Neuronal stem cell (in vitro differentiated cells): ENCODE data around the gene ANKMY2.
A peak's percentile ranks its signal among the peaks of the same experiment; 100 is the strongest.

Experiments used
- DNase-seq: peaks from one replicate; pipeline ENCODE4 v3.0.0-alpha.2; 2013; ENCODE audit warnings: low spot score
- H2AFZ ChIP-seq: one replicate; pipeline ENCODE4 v1.6.1; 2013; ENCODE audit warnings: mild to moderate bottlenecking, low read length, inconsistent platforms
- H2AK5ac ChIP-seq: 2 replicates; pipeline ENCODE4 v1.6.1; 2013; ENCODE audit warnings: low read depth, mild to moderate bottlenecking, inconsistent platforms, low read length, moderate library complexity, mixed read lengths
- H2BK120ac ChIP-seq: 2 replicates; pipeline ENCODE4 v1.6.1; 2013; ENCODE audit warnings: low read depth, mild to moderate bottlenecking, inconsistent platforms, low read length, moderate library complexity, mixed read lengths
- H2BK12ac ChIP-seq: one replicate; pipeline ENCODE4 v1.6.1; 2013; ENCODE audit warnings: low read length, inconsistent platforms
- H2BK15ac ChIP-seq: 2 replicates; pipeline ENCODE4 v1.6.1; 2013; ENCODE audit warnings: mild to moderate bottlenecking, low read length, inconsistent platforms, mixed read lengths
- H2BK5ac ChIP-seq: one replicate; pipeline ENCODE4 v1.6.1; 2013; ENCODE audit warnings: inconsistent platforms, mild to moderate bottlenecking, low read length, moderate library complexity
- H3K14ac ChIP-seq: one replicate; pipeline ENCODE4 v1.6.1; 2013; ENCODE audit warnings: low read length, inconsistent platforms
- H3K18ac ChIP-seq: 2 replicates; pipeline ENCODE4 v1.6.1; 2013; ENCODE audit warnings: low read length, inconsistent platforms
- H3K23ac ChIP-seq: 2 replicates; pipeline ENCODE4 v1.6.1; 2013; ENCODE audit warnings: low read depth, mild to moderate bottlenecking, mixed read lengths, low read length, inconsistent platforms; ENCODE audit not compliant: poor library complexity
- H3K27ac ChIP-seq: replicated peaks from 3 replicates; pipeline ENCODE4 v1.5.1; 2013; ENCODE audit warnings: low read length, inconsistent platforms
- H3K27me3 ChIP-seq, 3 experiments: 2 replicates each; pipeline ENCODE4 v1.6.1; 2013; ENCODE audit warnings: low read length in 3 of 3, mild to moderate bottlenecking in 2 of 3, inconsistent platforms in 1 of 3, low read depth in 1 of 3, mixed read lengths in 1 of 3, moderate library complexity in 1 of 3; ENCODE audit not compliant: control insufficient read depth in 3 of 3, insufficient read depth in 3 of 3
- H3K36me3 ChIP-seq, 2 donors: replicated peaks in 1 of 2; 2 replicates each; pipeline ENCODE4 v1.6.1; 2013; ENCODE audit warnings: low read length in 2 of 2; ENCODE audit not compliant: control insufficient read depth in 2 of 2, insufficient read depth in 2 of 2
- H3K4ac ChIP-seq: 2 replicates; pipeline ENCODE4 v1.6.1; 2013; ENCODE audit warnings: inconsistent platforms, mild to moderate bottlenecking, low read length, moderate library complexity
- H3K4me1 ChIP-seq, 2 donors: 1 replicate in 1 of 2; 2 replicates in 1 of 2; pipeline ENCODE4 v1.6.1; 2013; ENCODE audit warnings: low read length in 2 of 2, low read depth in 1 of 2; ENCODE audit not compliant: control insufficient read depth in 2 of 2, insufficient read depth in 1 of 2
- H3K4me2 ChIP-seq: one replicate; pipeline ENCODE4 v1.6.1; 2013; ENCODE audit warnings: mild to moderate bottlenecking, low read length, inconsistent platforms; ENCODE audit not compliant: insufficient read depth, poor library complexity, severe bottlenecking
- H3K4me3 ChIP-seq, 2 donors: 2 replicates each; pipeline ENCODE4 v1.5.1; 2013; ENCODE audit warnings: low read length in 2 of 2, mild to moderate bottlenecking in 2 of 2, inconsistent platforms in 1 of 2, moderate library complexity in 1 of 2
- H3K79me1 ChIP-seq: one replicate; pipeline ENCODE4 v1.6.1; 2013; ENCODE audit warnings: low read depth, mild to moderate bottlenecking, inconsistent platforms, low read length, moderate library complexity
- H3K9ac ChIP-seq: one replicate; pipeline ENCODE4 v1.6.1; 2013; ENCODE audit warnings: mild to moderate bottlenecking, low read depth, low read length, inconsistent platforms; ENCODE audit not compliant: poor library complexity
- H3K9me3 ChIP-seq, 2 donors: replicated peaks in 1 of 2; 2 replicates each; pipeline versions ENCODE3 to v1.6.1; 2013; ENCODE audit warnings: low read length in 2 of 2, mild to moderate bottlenecking in 2 of 2, inconsistent platforms in 1 of 2, low read depth in 1 of 2, mixed read lengths in 1 of 2, moderate library complexity in 1 of 2; ENCODE audit not compliant: control insufficient read depth in 2 of 2, insufficient read depth in 1 of 2
- H4K8ac ChIP-seq: one replicate; pipeline ENCODE4 v1.6.1; 2013; ENCODE audit warnings: low read depth, mild to moderate bottlenecking, inconsistent platforms, low read length, moderate library complexity
- H4K91ac ChIP-seq: one replicate; pipeline ENCODE4 v1.6.1; 2013; ENCODE audit warnings: low read length, low read depth, mild to moderate bottlenecking, inconsistent platforms; ENCODE audit not compliant: poor library complexity
- WGBS, 2 donors: extraction: QIAGEN DNeasy Blood & Tissue Kit; methylation state at CpG; one replicate each; pipeline ENCODE4 v1.1.7; 2013; ENCODE audit warnings: missing lambda C conversion rate in 2 of 2, mixed read lengths in 1 of 2; ENCODE audit not compliant: insufficient read length in 2 of 2, insufficient replicate concordance in 1 of 2; ENCODE audit errors: extremely low coverage in 2 of 2; 5-methylcytosine and 5-hydroxymethylcytosine counted together

ANKMY2 gene

GRCh38 chr7:16657656-16658279 lies 12.2 kb upstream of the ANKMY2 start:
- Histone ChIP-seq H3K4me2 (no peak overlapping the region), H2AFZ (no peak overlapping the region), H2BK12ac (no peak overlapping the region), H3K36me3 (peaks cover 0 to 7% of the 10 kb centered on the region in 2 donors), H3K4me1 (peaks cover 5 to 8% of the 10 kb centered on the region in 2 donors), H3K18ac (no peak overlapping the region), H2BK5ac (no peak overlapping the region), H3K27ac (peak overlapping the region; percentile 37), H3K9me3 (no peaks in the 10 kb centered on the region), H3K14ac (no peak overlapping the region), H4K91ac (no peak overlapping the region), H3K4me3 (no peak overlapping the region), H4K8ac (no peak overlapping the region), H3K4ac (no peak overlapping the region), H3K79me1 (peaks cover 1% of the 10 kb centered on the region), H2BK120ac (no peak overlapping the region), H2AK5ac (no peak overlapping the region), H3K9ac (no peak overlapping the region), H2BK15ac (no peak overlapping the region), H3K27me3 (no peaks in the 10 kb centered on the region), H3K23ac (no peak overlapping the region)
- no CpG with 5 or more reads among the region's 4 CpGs for whole genome bisulfite sequencing, 2 donors
- DNase-seq, result no peak

GRCh38 chr7:16656141-16656540 lies 10.6 kb upstream of the ANKMY2 start:
- Histone ChIP-seq H3K14ac (no peak overlapping the region), H2BK15ac (no peak overlapping the region), H3K27me3 (no peaks in the 10 kb centered on the region), H3K27ac (no peak overlapping the region), H2BK12ac (no peak overlapping the region), H4K8ac (no peak overlapping the region), H3K4ac (no peak overlapping the region), H3K4me1 (peaks cover 5 to 6% of the 10 kb centered on the region in 2 donors), H3K36me3 (peaks cover 0 to 7% of the 10 kb centered on the region in 2 donors), H2BK5ac (no peak overlapping the region), H4K91ac (no peak overlapping the region), H2AK5ac (no peak overlapping the region), H3K9me3 (no peaks in the 10 kb centered on the region), H3K4me3 (no peak overlapping the region), H2BK120ac (no peak overlapping the region), H3K79me1 (peaks cover 2% of the 10 kb centered on the region), H3K23ac (no peak overlapping the region), H3K18ac (no peak overlapping the region), H2AFZ (no peak overlapping the region), H3K4me2 (no peak overlapping the region), H3K9ac (no peak overlapping the region)
- no peak for DNase-seq
- no CpG with 5 or more reads among the region's 1 CpG for WGBS, 2 donors

GRCh38 chr7:16655394-16655793 lies 9.8 kb upstream of the ANKMY2 start:
- no peak overlapping the region for H2BK12ac ChIP-seq
- peaks cover 5 to 6% of the 10 kb centered on the region in 2 donors for H3K4me1 ChIP-seq
- H3K4ac ChIP-seq, result no peak overlapping the region
- peaks cover 0 to 7% of the 10 kb centered on the region in 2 donors for H3K36me3 ChIP-seq
- no peaks in the 10 kb centered on the region for H3K9me3 ChIP-seq
- no peak overlapping the region for H2AK5ac ChIP-seq
- H2BK15ac ChIP-seq, result no peak overlapping the region
- no peak overlapping the region for H3K27ac ChIP-seq
- no peak overlapping the region for H4K91ac ChIP-seq
- no peaks in the 10 kb centered on the region for H3K27me3 ChIP-seq
- peaks cover 2% of the 10 kb centered on the region for H3K79me1 ChIP-seq
- H2BK120ac ChIP-seq, result no peak overlapping the region
- H3K4me3 ChIP-seq, result no peak overlapping the region
- no peak overlapping the region for H2BK5ac ChIP-seq
- no peak overlapping the region for H3K4me2 ChIP-seq
- no peak for DNase-seq
- H4K8ac ChIP-seq, result no peak overlapping the region
- H3K9ac ChIP-seq, result no peak overlapping the region
- H3K14ac ChIP-seq, result no peak overlapping the region
- no peak overlapping the region for H3K23ac ChIP-seq
- H2AFZ ChIP-seq, result no peak overlapping the region
- no peak overlapping the region for H3K18ac ChIP-seq

- Histone ChIP-seq H3K4ac (no peak overlapping the region), H3K18ac (no peak overlapping the region), H3K4me3 (no peak overlapping the region), H3K4me2 (no peak overlapping the region), H2BK120ac (no peak overlapping the region), H3K9me3 (no peaks in the 10 kb centered on the region), H3K79me1 (peaks cover 2% of the 10 kb centered on the region), H2BK5ac (no peak overlapping the region), H3K27ac (no peak overlapping the region), H2AFZ (no peak overlapping the region), H2BK15ac (no peak overlapping the region), H3K23ac (no peak overlapping the region), H3K36me3 (peaks cover 0 to 10% of the 10 kb centered on the region in 2 donors), H3K27me3 (no peaks in the 10 kb centered on the region), H3K4me1 (peaks cover 10 to 16% of the 10 kb centered on the region in 2 donors), H2BK12ac (no peak overlapping the region), H4K91ac (no peak overlapping the region), H3K14ac (no peak overlapping the region), H4K8ac (no peak overlapping the region), H3K9ac (no peak overlapping the region), H2AK5ac (no peak overlapping the region)
- DNase-seq, result no peak
- WGBS, 2 donors, result no CpG with 5 or more reads among the region's 2 CpGs
Observed at GRCh38 chr7:16652888-16653287, 7.3 kb upstream of the ANKMY2 start.
